Measurements from ENCODE around the gene GIPR. TPM values are rescaled to one million over a fixed set of nuclear protein-coding genes. Genes with fewer than 3 reads are reported as not detected.

GIPR gene
- total RNA-seq, 1 experiment from 2014 or later = 0.61 TPM

GRCh38 chr19:45650722-45651121 is 17.3 kb upstream of the GIPR start:
- Mint-ChIP-seq H3K9me3 (peaks cover 3 to 6% of the 10 kb centered on the region in 2 experiments; a peak in 3 of 5 replicates), H3K4me1 (peaks cover 12 to 15% of the 10 kb centered on the region in 2 experiments), H3K27ac (no peak overlapping the region), H3K4me3 (no peak overlapping the region), H3K27me3 (ENCODE audit: low read depth) (peaks cover 10% of the 10 kb centered on the region), H3K36me3 (ENCODE audit: insufficient read depth in 1 of 3, low read depth in 3 of 3) (no peaks in the 10 kb centered on the region)
- no peak for TF ChIP-seq CTCF (conservative IDR thresholded peaks at IDR 0.05)
- WGBS (ENCODE audit: extremely low coverage, insufficient read length, low lambda C conversion rate) = no CpG with 5 or more reads among the region's 3 CpGs
- H4K20me1 ChIP-seq (ENCODE audit: control insufficient read depth, insufficient read depth, insufficient read length) = no peaks in the 10 kb centered on the region
- no peak for DNase-seq
- no peak overlapping the region for H3T11ph ChIP-seq (ENCODE audit: low read length)
- no peak overlapping the region for H3K14ac ChIP-seq (ENCODE audit: insufficient read depth, low read length)
- no peaks in the 10 kb centered on the region for H3K4me1 ChIP-seq (ENCODE audit: insufficient read depth, low read length)
- no peak overlapping the region for H4K5ac ChIP-seq (ENCODE audit: insufficient read length, low read depth, low read length)
- H3K18ac ChIP-seq (ENCODE audit: insufficient read length, low read depth, low read length) = no peak overlapping the region
- no peak overlapping the region for H3K9ac ChIP-seq (ENCODE audit: extremely low read depth, insufficient read length, low read length)
- no peak overlapping the region for H2BK120ac ChIP-seq (ENCODE audit: low read depth, low read length, poor library complexity, severe bottlenecking)
- H3K79me1 ChIP-seq (ENCODE audit: insufficient read depth, low read depth, low read length, poor library complexity, severe bottlenecking) = no peaks in the 10 kb centered on the region
- no peak overlapping the region for H2BK12ac ChIP-seq (ENCODE audit: insufficient read length, low read depth, low read length)
- no peak overlapping the region for H2BK15ac ChIP-seq (ENCODE audit: low read depth, low read length)
- no peak overlapping the region for H3K56ac ChIP-seq (ENCODE audit: insufficient read length, low read depth, low read length)
- no peak overlapping the region for H4K91ac ChIP-seq (ENCODE audit: insufficient read length, low read depth, low read length)
- H2BK5ac ChIP-seq (ENCODE audit: insufficient read length, low read length) = no peak overlapping the region
- no peak overlapping the region for H3K27ac ChIP-seq (ENCODE audit: insufficient read length, low read depth, low read length)
- no peaks in the 10 kb centered on the region for H3K9me3 ChIP-seq (ENCODE audit: control insufficient read depth, low read depth, low read length)
- no peak overlapping the region for H3K23ac ChIP-seq (ENCODE audit: insufficient read length, low read depth, low read length)
- no peaks in the 10 kb centered on the region for H3K27me3 ChIP-seq (ENCODE audit: insufficient read depth, low read length)
- no peak overlapping the region for H3K4me2 ChIP-seq (ENCODE audit: insufficient read depth, insufficient read length, low read length)
- no peak overlapping the region for H4K8ac ChIP-seq (replicated peaks; ENCODE audit: insufficient read length, low read depth, low read length)
- no peak overlapping the region for H3K4ac ChIP-seq (ENCODE audit: low read depth, low read length)
- H2AK5ac ChIP-seq (ENCODE audit: insufficient read length, low read length) = no peak overlapping the region
- H3K79me2 ChIP-seq (ENCODE audit: insufficient read depth, low read length) = no peaks in the 10 kb centered on the region
- H3K23me2 ChIP-seq (ENCODE audit: insufficient read length, low read depth, low read length, poor library complexity, severe bottlenecking) = no peaks in the 10 kb centered on the region
- no peak overlapping the region for H2BK20ac ChIP-seq (ENCODE audit: low read depth, low read length, poor library complexity, severe bottlenecking)
- no peak overlapping the region for H2AFZ ChIP-seq (ENCODE audit: low read length)

Measured in H9 (cell line).